K562 (cell line): ENCODE results near the gene CENPU. TPM values are rescaled to one million over a fixed set of nuclear protein-coding genes. Genes with fewer than 3 reads are reported as not detected.

Source experiments
- CTBP1 ChIP-seq: fragments of 450-650 bp; IDR thresholded peaks from 2 replicates; pipeline ENCODE4 v1.6.1; 2016; ENCODE audit warnings: borderline replicate concordance
- EHMT2 ChIP-seq: fragments of 450-650 bp; IDR thresholded peaks from 2 replicates; pipeline ENCODE4 v1.6.1; 2018; ENCODE audit warnings: antibody characterized with exemption
- NFE2 ChIP-seq: IDR thresholded peaks from 2 replicates; pipeline ENCODE4 v1.6.1; 2014; ENCODE audit warnings: antibody characterized with exemption, low read depth
- NUFIP1 ChIP-seq: fragments of 450-650 bp; IDR thresholded peaks from 2 replicates; pipeline ENCODE4 v1.6.1; 2018; ENCODE audit not compliant: partially characterized antibody
- TAL1 ChIP-seq: fragments of 450-650 bp; IDR thresholded peaks from 2 replicates; pipeline ENCODE4 v1.6.1; 2016; ENCODE audit warnings: mild to moderate bottlenecking
- polyA plus RNA-seq, 8 experiments: library from polyadenylated mRNA; depleted of rRNA in 4 of 8; stranded (reverse) in 5 of 8; unstranded in 3 of 8; fragments of >200 nt; fragmentation: Nextera tagmentation in 2 of 8; fragmentation: Illumina TruSeq in 1 of 8; extraction: Ambion mirVana in 2 of 8; extraction: Trizol in 1 of 8; gene quantifications; 2 replicates each; pipeline versions ENCODE4 v1.2.1 to v1.2.3, GENCODE V29; 2011 to 2014; ENCODE audit warnings: inconsistent platforms in 1 of 8, missing spikeins in 1 of 8
- total RNA-seq, 7 experiments: library from RNA; depleted of rRNA in 6 of 7; stranded (reverse); fragments of >200 nt in 6 of 7; fragmentation: Illumina TruSeq in 2 of 7; extraction: Trizol in 2 of 7; gene quantifications; 2 replicates each; pipeline versions ENCODE4 v1.2.1 to v1.2.3, GENCODE V29; 2011 to 2021; ENCODE audit warnings: low replicate concordance in 1 of 7
- TF ChIP-seq, protein P1 (sequence below): sonication (generic); formaldehyde crosslinking; IDR thresholded peaks from 2 replicates; pipeline ENCODE4 v1.8.1; 2023; ENCODE audit warnings: mild to moderate bottlenecking, missing genetic modification reagents
- TF ChIP-seq, protein P2 (sequence below), 2 experiments: fragments of 200-800 bp in 1 of 2; sonication (Bioruptor generic) in 1 of 2; sonication (generic) in 1 of 2; formaldehyde crosslinking in 1 of 2; IDR thresholded peaks in 1 of 2; conservative IDR thresholded peaks in 1 of 2; 2 replicates each; pipeline versions ENCODE4 v1.5.0 to v1.6.1; 2016 to 2020; ENCODE audit warnings: missing compliant biosample characterization in 1 of 2, missing genetic modification characterization in 1 of 2, missing genetic modification reagents in 1 of 2

The CENPU gene
- total and polyA plus RNA-seq, 9 of the 15 experiments (the other 6 are each of a cell fraction or from before 2014, with no cell fraction given): 39.4 to 98.7 (median 84.3) TPM

DNA sequence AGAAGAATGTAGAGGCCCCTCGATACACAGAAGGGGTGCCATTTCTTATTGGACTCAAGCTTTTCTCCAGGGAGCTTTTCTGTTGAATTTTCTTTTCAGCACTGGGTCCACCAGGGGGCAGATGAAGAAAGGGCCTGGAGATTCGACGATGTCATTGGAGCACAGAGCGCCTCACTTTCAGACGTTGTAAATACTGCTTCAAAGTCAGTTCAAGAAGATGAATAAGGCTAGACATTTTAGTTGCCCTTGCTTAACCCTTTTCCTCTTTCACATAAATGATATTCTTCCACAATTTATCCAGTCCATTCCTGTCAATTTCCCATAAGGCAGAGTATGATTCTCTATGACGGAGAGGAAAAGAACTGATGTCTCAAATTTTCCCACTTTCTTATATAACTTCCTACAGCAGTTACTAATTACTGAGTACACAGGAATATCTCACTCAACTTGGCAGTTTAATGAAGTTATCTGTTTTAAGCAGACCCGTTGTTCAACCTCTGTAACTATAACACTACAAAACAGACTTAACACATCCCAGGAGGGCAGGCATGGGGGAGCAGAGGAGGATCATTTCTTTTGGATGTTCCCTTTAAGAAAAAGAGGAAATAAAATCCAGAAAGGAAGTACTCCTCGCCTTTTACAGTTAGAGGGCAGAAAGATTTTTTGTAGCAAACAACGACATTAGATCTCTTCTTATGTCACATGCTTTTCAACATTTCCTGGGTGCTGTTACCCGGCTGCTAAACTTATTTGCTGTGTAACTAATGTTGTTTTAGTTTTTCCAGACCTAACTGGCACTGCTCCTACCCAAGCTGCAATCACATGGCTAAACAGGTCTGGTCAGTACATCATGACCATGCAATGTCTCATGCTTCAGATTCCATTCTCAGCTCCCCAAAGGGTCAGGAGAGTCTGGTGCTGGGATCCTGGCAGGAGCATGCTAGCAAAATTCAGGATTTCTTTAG is 12.2 kb upstream of the CENPU start (continued):
- TF ChIP-seq, protein P1, sequence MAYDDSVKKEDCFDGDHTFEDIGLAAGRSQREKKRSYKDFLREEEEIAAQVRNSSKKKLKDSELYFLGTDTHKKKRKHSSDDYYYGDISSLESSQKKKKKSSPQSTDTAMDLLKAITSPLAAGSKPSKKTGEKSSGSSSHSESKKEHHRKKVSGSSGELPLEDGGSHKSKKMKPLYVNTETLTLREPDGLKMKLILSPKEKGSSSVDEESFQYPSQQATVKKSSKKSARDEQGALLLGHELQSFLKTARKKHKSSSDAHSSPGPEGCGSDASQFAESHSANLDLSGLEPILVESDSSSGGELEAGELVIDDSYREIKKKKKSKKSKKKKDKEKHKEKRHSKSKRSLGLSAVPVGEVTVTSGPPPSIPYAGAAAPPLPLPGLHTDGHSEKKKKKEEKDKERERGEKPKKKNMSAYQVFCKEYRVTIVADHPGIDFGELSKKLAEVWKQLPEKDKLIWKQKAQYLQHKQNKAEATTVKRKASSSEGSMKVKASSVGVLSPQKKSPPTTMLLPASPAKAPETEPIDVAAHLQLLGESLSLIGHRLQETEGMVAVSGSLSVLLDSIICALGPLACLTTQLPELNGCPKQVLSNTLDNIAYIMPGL (CRISPR knock-in tag): no peak
- TF ChIP-seq CTBP1 (peak; percentile 18; the same call in 1 of the 2 replicates), NFE2 (peak; percentile 37; the same call in 1 of the 2 replicates), NUFIP1 (no peak), TAL1 (peak; percentile 49; the same call in 1 of the 2 replicates), EHMT2 (no peak)
- TF ChIP-seq, protein P2, sequence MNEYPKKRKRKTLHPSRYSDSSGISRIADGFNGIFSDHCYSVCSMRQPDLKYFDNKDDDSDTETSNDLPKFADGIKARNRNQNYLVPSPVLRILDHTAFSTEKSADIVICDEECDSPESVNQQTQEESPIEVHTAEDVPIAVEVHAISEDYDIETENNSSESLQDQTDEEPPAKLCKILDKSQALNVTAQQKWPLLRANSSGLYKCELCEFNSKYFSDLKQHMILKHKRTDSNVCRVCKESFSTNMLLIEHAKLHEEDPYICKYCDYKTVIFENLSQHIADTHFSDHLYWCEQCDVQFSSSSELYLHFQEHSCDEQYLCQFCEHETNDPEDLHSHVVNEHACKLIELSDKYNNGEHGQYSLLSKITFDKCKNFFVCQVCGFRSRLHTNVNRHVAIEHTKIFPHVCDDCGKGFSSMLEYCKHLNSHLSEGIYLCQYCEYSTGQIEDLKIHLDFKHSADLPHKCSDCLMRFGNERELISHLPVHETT (CRISPR knock-in tag; conservative IDR thresholded peaks at IDR 0.05 in 1 of 2, IDR thresholded peaks at IDR 0.05 in 1 of 2): peak in 1 of 2 experiments; percentile 15; a peak in 1 of 4 replicates
